Measurements from ENCODE around the gene PRRX2. TPM values are rescaled to one million over a fixed set of nuclear protein-coding genes. Genes with fewer than 3 reads are reported as not detected.

The PRRX2 gene
- total and polyA plus RNA-seq, 9 of the 15 experiments (the other 6 are each of a cell fraction or from before 2014, with no cell fraction given) = 0.21 TPM; not detected in 8

DNA sequence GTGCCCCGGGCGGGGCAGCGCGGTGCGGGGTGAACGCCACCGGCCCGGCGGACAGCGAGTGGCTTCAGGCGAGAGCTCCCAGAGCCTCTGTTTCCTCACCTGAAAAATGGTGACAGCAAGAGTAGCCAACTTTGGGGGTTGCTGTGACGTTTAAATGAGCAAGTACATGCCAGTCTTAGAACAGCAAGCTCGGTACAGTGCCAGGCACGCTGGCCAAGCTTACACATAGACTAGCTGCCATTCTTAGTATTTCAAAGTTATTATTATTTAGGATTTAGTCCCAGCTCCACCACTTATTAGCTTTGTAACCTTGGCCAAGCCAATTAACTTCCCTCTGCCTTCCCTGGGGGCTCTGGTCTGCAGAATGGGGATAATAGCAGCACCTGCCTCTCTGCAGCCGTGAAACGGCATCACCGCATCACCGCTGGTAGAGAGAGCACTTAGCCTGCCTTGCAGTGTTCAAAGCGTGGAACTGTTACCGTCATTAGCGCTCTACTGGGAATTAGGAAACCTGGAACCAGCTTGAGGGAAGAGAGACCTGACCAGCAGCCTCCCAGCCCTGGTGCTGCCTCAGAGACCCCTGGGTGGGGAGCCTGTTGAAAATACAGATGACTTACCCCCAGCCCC lies 44.7 kb upstream of the PRRX2 start, which contains the start of gene C9orf50:
C9orf50 (minus strand) TSS at position 433 of the 627 bp plus-strand sequence. CDS start 527 bp downstream, outside the sequence.
- ChIA-PET CTCF (ENCODE audit: low intra/inter-chr PET ratio) (no interaction called here), POLR2A (interaction anchor here (0.5 to 0.9 kb wide), 4 partner anchors 8 to 227 kb away, joined by 3 to 4 read pairs (median 4); no protein-coding TSS in a partner anchor)
- Histone ChIP-seq H3K4me1 (replicated peaks in 1 of 2; ENCODE audit: control insufficient read depth in 2 of 2, insufficient read depth in 2 of 2, low read length in 2 of 2) (peaks cover 13 to 25% of the 10 kb centered on the region in 2 experiments), H3K4me3 (peak within 1 kb of the TSS; percentile 56), H3K27ac (ENCODE audit: extremely low read depth, low read depth, low read length) (no peak within 1 kb of the TSS), H3K79me2 (ENCODE audit: control insufficient read depth, insufficient read depth, low read length) (no peaks in the 10 kb centered on the region), H3K36me3 (ENCODE audit: control insufficient read depth, insufficient read depth, low read length) (no peaks in the 10 kb centered on the region), H4K20me1 (replicated peaks; ENCODE audit: control insufficient read depth, insufficient read depth, low read length) (no peaks in the 10 kb centered on the region), H2AFZ (ENCODE audit: low read depth, low read length) (peak within 1 kb of the TSS; percentile 85), H3K9me3 (replicated peaks; ENCODE audit: control insufficient read depth, insufficient read depth, low read depth, low read length) (no peaks in the 10 kb centered on the region), H3K9ac (ENCODE audit: insufficient read depth in 1 of 2, low read depth in 2 of 2, low read length in 2 of 2) (peak within 1 kb of the TSS; percentile 51 to 91; a peak in 3 of 4 replicates), H3K4me2 (ENCODE audit: insufficient read depth, low read length) (peak within 1 kb of the TSS; percentile 56), H3K9me1 (ENCODE audit: control insufficient read depth, insufficient read depth, low read length) (no peaks in the 10 kb centered on the region), H3K27me3 (ENCODE audit: control insufficient read depth in 2 of 2, insufficient read depth in 2 of 2, low read length in 2 of 2) (peaks cover 3 to 17% of the 10 kb centered on the region in 2 experiments; a peak in 2 of 5 replicates)
- intact Hi-C loops (cut with micrococcal nuclease) = no loop called here
- FAIRE-seq (peak; percentile 26), ATAC-seq (peak; percentile 3; the same call in 1 of the 3 replicates), DNase-seq (ENCODE audit: extremely low read depth in 1 of 4, low spot score in 3 of 4) (no peak)
- TSS peak; percentile 67 for BruUV-seq (replicated peaks)
- 39% methylated on average over 21 of the region's 21 CpGs for WGBS (ENCODE audit: insufficient coverage, low coverage, missing lambda C conversion rate)
- in situ Hi-C loops (cut with MboI) = loop anchor here (25.0 kb wide), 1 partner anchor 283 kb away; no protein-coding TSS in a partner anchor
- no peak for TF ChIP-seq SLC30A9 (CRISPR knock-in tag; IDR thresholded peaks at IDR 0.05)
- no peak for TF ChIP-seq XRCC3 (IDR thresholded peaks at IDR 0.05)
- no peak for TF ChIP-seq PRPF4 (IDR thresholded peaks at IDR 0.05; ENCODE audit: insufficient read depth, low read depth, low read length, poor library complexity, severe bottlenecking)
- TF ChIP-seq, protein P1, sequence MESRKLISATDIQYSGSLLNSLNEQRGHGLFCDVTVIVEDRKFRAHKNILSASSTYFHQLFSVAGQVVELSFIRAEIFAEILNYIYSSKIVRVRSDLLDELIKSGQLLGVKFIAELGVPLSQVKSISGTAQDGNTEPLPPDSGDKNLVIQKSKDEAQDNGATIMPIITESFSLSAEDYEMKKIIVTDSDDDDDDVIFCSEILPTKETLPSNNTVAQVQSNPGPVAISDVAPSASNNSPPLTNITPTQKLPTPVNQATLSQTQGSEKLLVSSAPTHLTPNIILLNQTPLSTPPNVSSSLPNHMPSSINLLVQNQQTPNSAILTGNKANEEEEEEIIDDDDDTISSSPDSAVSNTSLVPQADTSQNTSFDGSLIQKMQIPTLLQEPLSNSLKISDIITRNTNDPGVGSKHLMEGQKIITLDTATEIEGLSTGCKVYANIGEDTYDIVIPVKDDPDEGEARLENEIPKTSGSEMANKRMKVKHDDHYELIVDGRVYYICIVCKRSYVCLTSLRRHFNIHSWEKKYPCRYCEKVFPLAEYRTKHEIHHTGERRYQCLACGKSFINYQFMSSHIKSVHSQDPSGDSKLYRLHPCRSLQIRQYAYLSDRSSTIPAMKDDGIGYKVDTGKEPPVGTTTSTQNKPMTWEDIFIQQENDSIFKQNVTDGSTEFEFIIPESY (CRISPR knock-in tag; IDR thresholded peaks at IDR 0.05) = peak; percentile 92
- TF ChIP-seq, protein P2, sequence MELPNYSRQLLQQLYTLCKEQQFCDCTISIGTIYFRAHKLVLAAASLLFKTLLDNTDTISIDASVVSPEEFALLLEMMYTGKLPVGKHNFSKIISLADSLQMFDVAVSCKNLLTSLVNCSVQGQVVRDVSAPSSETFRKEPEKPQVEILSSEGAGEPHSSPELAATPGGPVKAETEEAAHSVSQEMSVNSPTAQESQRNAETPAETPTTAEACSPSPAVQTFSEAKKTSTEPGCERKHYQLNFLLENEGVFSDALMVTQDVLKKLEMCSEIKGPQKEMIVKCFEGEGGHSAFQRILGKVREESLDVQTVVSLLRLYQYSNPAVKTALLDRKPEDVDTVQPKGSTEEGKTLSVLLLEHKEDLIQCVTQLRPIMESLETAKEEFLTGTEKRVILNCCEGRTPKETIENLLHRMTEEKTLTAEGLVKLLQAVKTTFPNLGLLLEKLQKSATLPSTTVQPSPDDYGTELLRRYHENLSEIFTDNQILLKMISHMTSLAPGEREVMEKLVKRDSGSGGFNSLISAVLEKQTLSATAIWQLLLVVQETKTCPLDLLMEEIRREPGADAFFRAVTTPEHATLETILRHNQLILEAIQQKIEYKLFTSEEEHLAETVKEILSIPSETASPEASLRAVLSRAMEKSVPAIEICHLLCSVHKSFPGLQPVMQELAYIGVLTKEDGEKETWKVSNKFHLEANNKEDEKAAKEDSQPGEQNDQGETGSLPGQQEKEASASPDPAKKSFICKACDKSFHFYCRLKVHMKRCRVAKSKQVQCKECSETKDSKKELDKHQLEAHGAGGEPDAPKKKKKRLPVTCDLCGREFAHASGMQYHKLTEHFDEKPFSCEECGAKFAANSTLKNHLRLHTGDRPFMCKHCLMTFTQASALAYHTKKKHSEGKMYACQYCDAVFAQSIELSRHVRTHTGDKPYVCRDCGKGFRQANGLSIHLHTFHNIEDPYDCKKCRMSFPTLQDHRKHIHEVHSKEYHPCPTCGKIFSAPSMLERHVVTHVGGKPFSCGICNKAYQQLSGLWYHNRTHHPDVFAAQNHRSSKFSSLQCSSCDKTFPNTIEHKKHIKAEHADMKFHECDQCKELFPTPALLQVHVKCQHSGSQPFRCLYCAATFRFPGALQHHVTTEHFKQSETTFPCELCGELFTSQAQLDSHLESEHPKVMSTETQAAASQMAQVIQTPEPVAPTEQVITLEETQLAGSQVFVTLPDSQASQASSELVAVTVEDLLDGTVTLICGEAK (IDR thresholded peaks at IDR 0.05) = 0 out of 2 replicates have a peak, but pooled peaks have one; percentile 6
- TF ChIP-seq, protein P2 (CRISPR knock-in tag; IDR thresholded peaks at IDR 0.05) = no peak
- TF ChIP-seq, protein P3, sequence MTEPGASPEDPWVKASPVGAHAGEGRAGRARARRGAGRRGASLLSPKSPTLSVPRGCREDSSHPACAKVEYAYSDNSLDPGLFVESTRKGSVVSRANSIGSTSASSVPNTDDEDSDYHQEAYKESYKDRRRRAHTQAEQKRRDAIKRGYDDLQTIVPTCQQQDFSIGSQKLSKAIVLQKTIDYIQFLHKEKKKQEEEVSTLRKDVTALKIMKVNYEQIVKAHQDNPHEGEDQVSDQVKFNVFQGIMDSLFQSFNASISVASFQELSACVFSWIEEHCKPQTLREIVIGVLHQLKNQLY (CRISPR knock-in tag; conservative IDR thresholded peaks at IDR 0.05) = no peak
- TF ChIP-seq, protein P4, sequence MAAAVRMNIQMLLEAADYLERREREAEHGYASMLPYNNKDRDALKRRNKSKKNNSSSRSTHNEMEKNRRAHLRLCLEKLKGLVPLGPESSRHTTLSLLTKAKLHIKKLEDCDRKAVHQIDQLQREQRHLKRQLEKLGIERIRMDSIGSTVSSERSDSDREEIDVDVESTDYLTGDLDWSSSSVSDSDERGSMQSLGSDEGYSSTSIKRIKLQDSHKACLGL (CRISPR knock-in tag; IDR thresholded peaks at IDR 0.05; ENCODE audit: borderline replicate concordance, poor library complexity, severe bottlenecking) = no peak

Measured in K562 (cell line).